H9 (cell line): ENCODE data around the gene PLEKHA7. TPM values are rescaled to one million over a fixed set of nuclear protein-coding genes. Genes with fewer than 3 reads are reported as not detected.

Experiments
- DNase-seq: peaks from one replicate; pipeline ENCODE4 v3.0.0-alpha.2; 2017
- H2AFZ ChIP-seq: one replicate; pipeline ENCODE4 v1.6.1; 2013; ENCODE audit warnings: mild to moderate bottlenecking, low read length, control low read depth, moderate library complexity
- H2AK5ac ChIP-seq: 2 replicates; pipeline ENCODE4 v1.6.1; 2013; ENCODE audit warnings: low read length, control low read depth, mixed read lengths; ENCODE audit not compliant: insufficient read length
- H2BK120ac ChIP-seq: one replicate; pipeline ENCODE4 v1.6.1; 2013; ENCODE audit warnings: low read depth, mild to moderate bottlenecking, low read length, control low read depth, inconsistent platforms; ENCODE audit not compliant: poor library complexity, severe bottlenecking
- H2BK12ac ChIP-seq: 2 replicates; pipeline ENCODE4 v1.6.1; 2013; ENCODE audit warnings: low read length, control low read depth, mixed read lengths, low read depth; ENCODE audit not compliant: insufficient read length
- H2BK15ac ChIP-seq: 2 replicates; pipeline ENCODE4 v1.6.1; 2013; ENCODE audit warnings: low read depth, low read length, control low read depth
- H2BK20ac ChIP-seq: one replicate; pipeline ENCODE4 v1.6.1; 2013; ENCODE audit warnings: low read depth, mild to moderate bottlenecking, low read length, control low read depth, inconsistent platforms; ENCODE audit not compliant: poor library complexity, severe bottlenecking
- H2BK5ac ChIP-seq: 2 replicates; pipeline ENCODE4 v1.6.1; 2013; ENCODE audit warnings: low read length, control low read depth, mixed read lengths; ENCODE audit not compliant: insufficient read length
- H3K14ac ChIP-seq: 2 replicates; pipeline ENCODE4 v1.6.1; 2013; ENCODE audit warnings: low read length, control low read depth; ENCODE audit not compliant: insufficient read depth
- H3K18ac ChIP-seq: 2 replicates; pipeline ENCODE4 v1.6.1; 2013; ENCODE audit warnings: low read depth, mild to moderate bottlenecking, mixed read lengths, low read length, control low read depth; ENCODE audit not compliant: insufficient read length
- H3K23ac ChIP-seq: 2 replicates; pipeline ENCODE4 v1.6.1; 2013; ENCODE audit warnings: low read length, control low read depth, mixed read lengths, low read depth; ENCODE audit not compliant: insufficient read length
- H3K23me2 ChIP-seq: 2 replicates; pipeline ENCODE4 v1.6.1; 2013; ENCODE audit warnings: low read depth, mild to moderate bottlenecking, mixed read lengths, low read length, control low read depth; ENCODE audit not compliant: insufficient read length, poor library complexity, severe bottlenecking
- H3K27ac ChIP-seq: 2 replicates; pipeline ENCODE4 v1.5.1; 2013; ENCODE audit warnings: low read length, control low read depth, mixed read lengths, low read depth; ENCODE audit not compliant: insufficient read length
- H3K27me3 ChIP-seq: 2 replicates; pipeline ENCODE4 v1.6.1; 2013; ENCODE audit warnings: low read length, control low read depth, inconsistent platforms; ENCODE audit not compliant: insufficient read depth
- H3K4ac ChIP-seq: 2 replicates; pipeline ENCODE4 v1.6.1; 2013; ENCODE audit warnings: low read depth, mild to moderate bottlenecking, control low read depth, inconsistent platforms, low read length, moderate library complexity
- H3K4me1 ChIP-seq: 2 replicates; pipeline ENCODE4 v1.6.1; 2013; ENCODE audit warnings: low read length, control low read depth, inconsistent platforms; ENCODE audit not compliant: insufficient read depth
- H3K4me2 ChIP-seq: 2 replicates; pipeline ENCODE4 v1.6.1; 2013; ENCODE audit warnings: low read length, control low read depth, mixed read lengths; ENCODE audit not compliant: insufficient read length, insufficient read depth
- H3K56ac ChIP-seq: 2 replicates; pipeline ENCODE4 v1.6.1; 2013; ENCODE audit warnings: low read depth, mild to moderate bottlenecking, mixed read lengths, low read length, control low read depth; ENCODE audit not compliant: insufficient read length
- H3K79me1 ChIP-seq: 2 replicates; pipeline ENCODE4 v1.6.1; 2013; ENCODE audit warnings: low read depth, mild to moderate bottlenecking, moderate library complexity, low read length, control low read depth, inconsistent platforms; ENCODE audit not compliant: insufficient read depth, poor library complexity, severe bottlenecking
- H3K79me2 ChIP-seq: 2 replicates; pipeline ENCODE4 v1.6.1; 2013; ENCODE audit warnings: low read length, control low read depth, inconsistent platforms; ENCODE audit not compliant: insufficient read depth
- H3K9ac ChIP-seq: 2 replicates; pipeline ENCODE4 v1.6.1; 2013; ENCODE audit warnings: low read length, control low read depth, mixed read lengths; ENCODE audit not compliant: insufficient read length; ENCODE audit errors: extremely low read depth
- H3K9me3 ChIP-seq: one replicate; pipeline ENCODE4 v1.6.1; 2013; ENCODE audit warnings: low read depth, low read length, inconsistent platforms; ENCODE audit not compliant: control insufficient read depth
- H3T11ph ChIP-seq: one replicate; pipeline ENCODE4 v1.6.1; 2013; ENCODE audit warnings: mild to moderate bottlenecking, low read length, control low read depth, inconsistent platforms
- H4K20me1 ChIP-seq: one replicate; pipeline ENCODE4 v1.6.1; 2013; ENCODE audit not compliant: control insufficient read depth, insufficient read length, insufficient read depth
- H4K5ac ChIP-seq: 2 replicates; pipeline ENCODE4 v1.6.1; 2013; ENCODE audit warnings: low read depth, mild to moderate bottlenecking, mixed read lengths, low read length, control low read depth; ENCODE audit not compliant: insufficient read length
- H4K8ac ChIP-seq: replicated peaks from 2 replicates; pipeline ENCODE4 v1.6.1; 2013; ENCODE audit warnings: low read length, control low read depth, mixed read lengths, low read depth; ENCODE audit not compliant: insufficient read length
- H4K91ac ChIP-seq: 2 replicates; pipeline ENCODE4 v1.6.1; 2013; ENCODE audit warnings: low read depth, mild to moderate bottlenecking, moderate library complexity, mixed read lengths, low read length, control low read depth; ENCODE audit not compliant: insufficient read length
- H3K27ac Mint-ChIP-seq, 3 experiments: 2 replicates in 2 of 3; 3 replicates in 1 of 3; pipeline ENCODE4 v1.8.0; 2020 to 2021; ENCODE audit warnings: mixed read lengths in 3 of 3, mild to moderate bottlenecking in 1 of 3, moderate library complexity in 1 of 3
- H3K27me3 Mint-ChIP-seq: 2 replicates; pipeline ENCODE4 v1.8.0; 2021; ENCODE audit warnings: low read depth, mild to moderate bottlenecking, moderate library complexity, mixed read lengths
- H3K36me3 Mint-ChIP-seq, 3 experiments: 2 replicates in 2 of 3; 3 replicates in 1 of 3; pipeline ENCODE4 v1.8.0; 2020 to 2021; ENCODE audit warnings: low read depth in 3 of 3, mixed read lengths in 3 of 3; ENCODE audit not compliant: insufficient read depth in 1 of 3
- H3K4me1 Mint-ChIP-seq, 2 experiments: 2 replicates each; pipeline ENCODE4 v1.8.0; 2020; ENCODE audit warnings: mixed read lengths in 2 of 2
- H3K4me3 Mint-ChIP-seq, 2 experiments: 2 replicates in 1 of 2; 3 replicates in 1 of 2; pipeline ENCODE4 v1.8.0; 2020 to 2021; ENCODE audit warnings: mild to moderate bottlenecking in 2 of 2, mixed read lengths in 2 of 2, moderate library complexity in 1 of 2
- H3K9me3 Mint-ChIP-seq, 2 experiments: 2 replicates in 1 of 2; 3 replicates in 1 of 2; pipeline ENCODE4 v1.8.0; 2020; ENCODE audit warnings: mild to moderate bottlenecking in 2 of 2, mixed read lengths in 2 of 2, moderate library complexity in 1 of 2
- WGBS: extraction: QIAGEN DNeasy Blood & Tissue Kit; methylation state at CpG from one replicate; pipeline ENCODE4 v1.1.7; 2013; ENCODE audit warnings: missing lambda C conversion rate, low lambda C conversion rate, mixed read lengths; ENCODE audit not compliant: insufficient read length; ENCODE audit errors: extremely low coverage; 5-methylcytosine and 5-hydroxymethylcytosine counted together
- total RNA-seq: library from RNA; stranded (reverse); gene quantifications from 2 replicates; pipeline ENCODE4 v1.2.1, GENCODE V29; 2021
- TF ChIP-seq, protein P1 (sequence below): fragments of 200-600 bp; sonication (generic); conservative IDR thresholded peaks from 3 replicates; pipeline ENCODE4 v1.8.0; 2021; ENCODE audit warnings: antibody characterized with exemption, mild to moderate bottlenecking

PLEKHA7 gene
- total RNA-seq, 1 experiment from 2014 or later, result 21.0 TPM

DNA sequence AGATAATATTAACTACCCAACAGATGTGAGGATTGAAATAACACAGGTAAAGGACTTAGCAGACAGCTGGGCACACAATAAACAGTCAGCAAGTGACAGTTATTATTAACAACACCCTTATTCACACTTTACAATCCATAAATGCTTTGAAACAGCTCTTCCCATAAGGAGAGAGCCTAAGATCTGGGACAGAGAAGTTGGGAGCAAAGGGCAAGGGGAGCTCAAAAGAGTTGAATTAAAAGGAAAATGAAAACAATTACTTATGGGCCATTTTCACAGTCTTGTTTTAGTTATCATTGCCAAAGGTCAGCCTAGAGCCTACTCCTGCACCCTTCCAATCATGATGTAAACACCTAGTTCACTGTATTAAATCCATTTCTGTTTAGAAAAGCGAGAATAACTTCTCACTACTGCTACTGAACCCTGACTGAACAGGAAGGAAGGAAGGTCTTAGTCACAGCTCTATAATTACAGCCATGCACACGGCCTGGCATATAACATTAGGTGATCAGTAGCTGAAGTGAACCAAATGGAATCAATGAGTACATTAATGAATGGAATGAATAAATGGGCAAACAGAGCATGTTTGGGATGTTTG lies 111.3 kb downstream of the PLEKHA7 start:
- Histone ChIP-seq H3K4me1 (no peaks in the 10 kb centered on the region; the same call in 1 of the 2 replicates), H3K14ac (no peak overlapping the region), H3K27me3 (no peaks in the 10 kb centered on the region), H4K5ac (no peak overlapping the region), H3K23ac (no peak overlapping the region), H4K8ac (no peak overlapping the region), H3K56ac (no peak overlapping the region), H2BK15ac (no peak overlapping the region), H3K27ac (no peak overlapping the region), H2AK5ac (no peak overlapping the region), H3K9ac (no peak overlapping the region), H2AFZ (no peak overlapping the region), H2BK12ac (no peak overlapping the region), H3K4me2 (no peak overlapping the region), H3K79me1 (no peaks in the 10 kb centered on the region), H2BK20ac (no peak overlapping the region), H3K18ac (no peak overlapping the region), H4K20me1 (no peaks in the 10 kb centered on the region), H3K23me2 (no peaks in the 10 kb centered on the region), H3K9me3 (no peaks in the 10 kb centered on the region), H3T11ph (no peak overlapping the region), H4K91ac (no peak overlapping the region), H2BK120ac (no peak overlapping the region), H3K79me2 (no peaks in the 10 kb centered on the region), H3K4ac (no peak overlapping the region), H2BK5ac (no peak overlapping the region)
- DNase-seq, result no peak
- Mint-ChIP-seq H3K4me3 (no peak overlapping the region), H3K36me3 (peaks cover 3 to 5% (median 3%) of the 10 kb centered on the region in 3 experiments; a peak in 5 of 7 replicates), H3K27me3 (peaks cover 3% of the 10 kb centered on the region), H3K27ac (no peak overlapping the region), H3K9me3 (peaks cover 4 to 5% of the 10 kb centered on the region in 2 experiments), H3K4me1 (peaks cover 20 to 34% of the 10 kb centered on the region in 2 experiments)
- WGBS, result no CpG with 5 or more reads among the region's 2 CpGs
- TF ChIP-seq, protein P1, sequence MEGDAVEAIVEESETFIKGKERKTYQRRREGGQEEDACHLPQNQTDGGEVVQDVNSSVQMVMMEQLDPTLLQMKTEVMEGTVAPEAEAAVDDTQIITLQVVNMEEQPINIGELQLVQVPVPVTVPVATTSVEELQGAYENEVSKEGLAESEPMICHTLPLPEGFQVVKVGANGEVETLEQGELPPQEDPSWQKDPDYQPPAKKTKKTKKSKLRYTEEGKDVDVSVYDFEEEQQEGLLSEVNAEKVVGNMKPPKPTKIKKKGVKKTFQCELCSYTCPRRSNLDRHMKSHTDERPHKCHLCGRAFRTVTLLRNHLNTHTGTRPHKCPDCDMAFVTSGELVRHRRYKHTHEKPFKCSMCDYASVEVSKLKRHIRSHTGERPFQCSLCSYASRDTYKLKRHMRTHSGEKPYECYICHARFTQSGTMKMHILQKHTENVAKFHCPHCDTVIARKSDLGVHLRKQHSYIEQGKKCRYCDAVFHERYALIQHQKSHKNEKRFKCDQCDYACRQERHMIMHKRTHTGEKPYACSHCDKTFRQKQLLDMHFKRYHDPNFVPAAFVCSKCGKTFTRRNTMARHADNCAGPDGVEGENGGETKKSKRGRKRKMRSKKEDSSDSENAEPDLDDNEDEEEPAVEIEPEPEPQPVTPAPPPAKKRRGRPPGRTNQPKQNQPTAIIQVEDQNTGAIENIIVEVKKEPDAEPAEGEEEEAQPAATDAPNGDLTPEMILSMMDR, result no peak
